Measurements from ENCODE around the gene SYT15. TPM values are rescaled to one million over a fixed set of nuclear protein-coding genes. Genes with fewer than 3 reads are reported as not detected.
"Not testable (repeated sequence)": the region's sequence is repeated elsewhere in the genome, so short reads cannot be mapped to it uniquely, and the experiment has no call there.

SYT15 gene
- total and polyA plus RNA-seq, 2 donors (not counting 3 experiments of a cell fraction or from before 2014, with no cell fraction given): 0.50 to 0.75 TPM

GRCh38 chr10:46572765-46573164, 6.2 kb upstream of the SYT15 start:
- POLR2A ChIA-PET; H4K20me1 ChIP-seq (replicated peaks; ENCODE audit: control insufficient read depth, extremely low read depth, insufficient read depth, low read length); H3K27me3 ChIP-seq (ENCODE audit: control insufficient read depth in 2 of 2, insufficient read depth in 2 of 2, low read length in 2 of 2); H3K79me2 ChIP-seq (ENCODE audit: control insufficient read depth, insufficient read depth, low read length); CTCF ChIA-PET; H3K9ac ChIP-seq (replicated peaks; ENCODE audit: extremely low read depth, insufficient read depth, low read length); dilution Hi-C loops (cut with MboI; ENCODE audit: extremely low pct_ligation_motif_present, low sequenced_read_pairs); H3K4me3 ChIP-seq (replicated peaks in 1 of 3; ENCODE audit: insufficient read depth in 1 of 3, low read depth in 1 of 3, low read length in 3 of 3); H3K9me3 ChIP-seq (replicated peaks; ENCODE audit: control insufficient read depth, insufficient read depth, low read length); H3K9me1 ChIP-seq (replicated peaks; ENCODE audit: control insufficient read depth, extremely low read depth, insufficient read depth, low read length); DNase-seq (ENCODE audit: low read depth, low spot score); intact Hi-C loops (cut with micrococcal nuclease); BruUV-seq (replicated peaks); FAIRE-seq; H3K4me2 ChIP-seq (ENCODE audit: insufficient read depth, low read length); H3K4me1 ChIP-seq (ENCODE audit: control insufficient read depth, extremely low read depth, insufficient read depth, low read length); H3K36me3 ChIP-seq (ENCODE audit: control insufficient read depth in 2 of 2, extremely low read depth in 1 of 2, insufficient read depth in 2 of 2, low read length in 2 of 2); H2AFZ ChIP-seq (ENCODE audit: low read depth, low read length); H3K27ac ChIP-seq (ENCODE audit: insufficient read depth, low read depth, low read length): not testable (repeated sequence)

- H4K20me1 ChIP-seq (replicated peaks; ENCODE audit: control insufficient read depth, extremely low read depth, insufficient read depth, low read length); dilution Hi-C loops (cut with MboI; ENCODE audit: extremely low pct_ligation_motif_present, low sequenced_read_pairs); CTCF ChIA-PET; H3K9me3 ChIP-seq (replicated peaks; ENCODE audit: control insufficient read depth, insufficient read depth, low read length); intact Hi-C loops (cut with micrococcal nuclease); H3K79me2 ChIP-seq (ENCODE audit: control insufficient read depth, insufficient read depth, low read length); BruUV-seq (replicated peaks); H3K4me2 ChIP-seq (ENCODE audit: insufficient read depth, low read length); H3K9ac ChIP-seq (replicated peaks; ENCODE audit: extremely low read depth, insufficient read depth, low read length); POLR2A ChIA-PET; H3K27ac ChIP-seq (ENCODE audit: insufficient read depth, low read depth, low read length); H3K36me3 ChIP-seq (ENCODE audit: control insufficient read depth in 2 of 2, extremely low read depth in 1 of 2, insufficient read depth in 2 of 2, low read length in 2 of 2); H3K9me1 ChIP-seq (replicated peaks; ENCODE audit: control insufficient read depth, extremely low read depth, insufficient read depth, low read length); H2AFZ ChIP-seq (ENCODE audit: low read depth, low read length); H3K27me3 ChIP-seq (ENCODE audit: control insufficient read depth in 2 of 2, insufficient read depth in 2 of 2, low read length in 2 of 2); H3K4me3 ChIP-seq (replicated peaks in 1 of 3; ENCODE audit: insufficient read depth in 1 of 3, low read depth in 1 of 3, low read length in 3 of 3); H3K4me1 ChIP-seq (ENCODE audit: control insufficient read depth, extremely low read depth, insufficient read depth, low read length): not testable (repeated sequence)
- DNase-seq (ENCODE audit: low read depth, low spot score) (peak; percentile 51), FAIRE-seq (peak; percentile 21)
Measured at GRCh38 chr10:46573314-46573713, 5.6 kb upstream of the SYT15 start.

- H3K27ac ChIP-seq (ENCODE audit: insufficient read depth, low read depth, low read length); CTCF ChIA-PET; H3K27me3 ChIP-seq (ENCODE audit: control insufficient read depth in 2 of 2, insufficient read depth in 2 of 2, low read length in 2 of 2); H3K79me2 ChIP-seq (ENCODE audit: control insufficient read depth, insufficient read depth, low read length); dilution Hi-C loops (cut with MboI; ENCODE audit: extremely low pct_ligation_motif_present, low sequenced_read_pairs); H3K9me3 ChIP-seq (replicated peaks; ENCODE audit: control insufficient read depth, insufficient read depth, low read length); DNase-seq (ENCODE audit: low read depth, low spot score); H3K4me2 ChIP-seq (ENCODE audit: insufficient read depth, low read length); POLR2A ChIA-PET; intact Hi-C loops (cut with micrococcal nuclease); H2AFZ ChIP-seq (ENCODE audit: low read depth, low read length); H4K20me1 ChIP-seq (replicated peaks; ENCODE audit: control insufficient read depth, extremely low read depth, insufficient read depth, low read length); H3K36me3 ChIP-seq (ENCODE audit: control insufficient read depth in 2 of 2, extremely low read depth in 1 of 2, insufficient read depth in 2 of 2, low read length in 2 of 2); H3K9me1 ChIP-seq (replicated peaks; ENCODE audit: control insufficient read depth, extremely low read depth, insufficient read depth, low read length); H3K4me1 ChIP-seq (ENCODE audit: control insufficient read depth, extremely low read depth, insufficient read depth, low read length); H3K9ac ChIP-seq (replicated peaks; ENCODE audit: extremely low read depth, insufficient read depth, low read length); BruUV-seq (replicated peaks); FAIRE-seq; H3K4me3 ChIP-seq (replicated peaks in 1 of 3; ENCODE audit: insufficient read depth in 1 of 3, low read depth in 1 of 3, low read length in 3 of 3): not testable (repeated sequence)
Measured at GRCh38 chr10:46573884-46574283, 5.0 kb upstream of the SYT15 start.

- BruUV-seq (replicated peaks); H3K27me3 ChIP-seq (ENCODE audit: control insufficient read depth in 2 of 2, insufficient read depth in 2 of 2, low read length in 2 of 2); H2AFZ ChIP-seq (ENCODE audit: low read depth, low read length); intact Hi-C loops (cut with micrococcal nuclease); CTCF ChIA-PET; H3K36me3 ChIP-seq (ENCODE audit: control insufficient read depth in 2 of 2, extremely low read depth in 1 of 2, insufficient read depth in 2 of 2, low read length in 2 of 2); H3K79me2 ChIP-seq (ENCODE audit: control insufficient read depth, insufficient read depth, low read length); DNase-seq (ENCODE audit: low read depth, low spot score); H3K27ac ChIP-seq (ENCODE audit: insufficient read depth, low read depth, low read length); H4K20me1 ChIP-seq (replicated peaks; ENCODE audit: control insufficient read depth, extremely low read depth, insufficient read depth, low read length); H3K4me2 ChIP-seq (ENCODE audit: insufficient read depth, low read length); H3K9me3 ChIP-seq (replicated peaks; ENCODE audit: control insufficient read depth, insufficient read depth, low read length); H3K9me1 ChIP-seq (replicated peaks; ENCODE audit: control insufficient read depth, extremely low read depth, insufficient read depth, low read length); dilution Hi-C loops (cut with MboI; ENCODE audit: extremely low pct_ligation_motif_present, low sequenced_read_pairs); POLR2A ChIA-PET; H3K4me1 ChIP-seq (ENCODE audit: control insufficient read depth, extremely low read depth, insufficient read depth, low read length); H3K4me3 ChIP-seq (replicated peaks in 1 of 3; ENCODE audit: insufficient read depth in 1 of 3, low read depth in 1 of 3, low read length in 3 of 3); H3K9ac ChIP-seq (replicated peaks; ENCODE audit: extremely low read depth, insufficient read depth, low read length): not testable (repeated sequence)
- peak; percentile 46 for FAIRE-seq
Measured at GRCh38 chr10:46577624-46578473, 1.1 kb upstream of the SYT15 start.
